HG03196 (cell line): Measurements from ENCODE around the gene SMAP1.

ENCODE experiments used
- ATAC-seq: cut with Tn5 transposase; IDR thresholded peaks from one replicate; pipeline ENCODE4 v1.9.1; 2021; ENCODE audit not compliant: unreplicated experiment

SMAP1 gene

DNA sequence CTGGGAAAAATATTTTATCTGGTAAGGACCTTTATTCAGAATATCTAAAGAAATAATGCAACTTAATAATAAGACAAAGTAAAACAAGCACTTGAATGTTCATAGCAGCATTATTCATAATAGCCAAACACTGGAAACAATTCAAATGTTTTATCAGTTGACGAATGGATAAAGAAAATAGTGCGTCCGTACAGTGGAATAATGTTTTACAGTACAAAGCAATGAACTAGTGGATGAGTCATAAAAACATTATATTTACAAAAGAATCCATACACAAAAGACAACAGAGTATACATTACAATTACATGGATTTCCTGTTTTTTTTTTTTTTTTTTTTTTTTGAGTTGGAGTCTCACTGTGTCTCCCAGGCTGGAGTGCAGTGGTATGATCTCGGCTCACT lies 12.7 kb downstream of the SMAP1 start:
- no peak for ATAC-seq

DNA sequence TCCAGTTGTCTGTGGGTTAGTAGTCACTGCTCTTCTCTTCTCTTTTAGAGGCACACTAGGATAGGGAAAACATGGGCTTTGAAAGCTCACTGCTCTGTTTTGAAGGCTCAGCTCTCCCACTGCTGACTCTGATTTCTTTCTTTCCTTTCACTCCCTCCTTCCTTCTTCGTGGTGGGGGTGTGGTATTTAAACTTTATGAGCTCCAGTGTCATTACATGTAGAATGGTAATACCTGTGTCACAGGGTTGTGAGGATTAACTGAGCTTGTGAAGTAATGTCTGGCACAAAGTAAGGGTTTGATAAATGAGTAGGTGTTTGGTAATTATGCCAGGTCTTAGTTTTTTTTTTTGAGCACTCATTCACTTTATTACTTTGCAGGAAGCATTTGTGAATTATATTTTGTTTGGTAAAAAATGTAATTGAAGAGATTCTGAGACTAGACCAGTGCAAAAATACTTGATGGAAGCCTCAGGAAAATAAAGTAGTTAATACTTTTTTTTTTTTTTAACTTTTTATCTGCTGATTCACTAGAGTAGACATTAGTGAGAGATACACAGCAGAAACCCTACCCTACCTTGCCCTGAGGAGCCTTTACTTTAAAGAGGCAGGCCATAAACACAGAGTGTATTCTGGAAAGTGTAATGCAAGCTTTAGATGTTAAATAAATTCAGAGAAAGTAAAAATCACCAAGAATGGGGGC lies 17.3 kb downstream of the SMAP1 start:
- no peak for ATAC-seq

GRCh38 chr6:70685494-70686180 lies 18.0 kb downstream of the SMAP1 start:
- no peak for ATAC-seq

DNA sequence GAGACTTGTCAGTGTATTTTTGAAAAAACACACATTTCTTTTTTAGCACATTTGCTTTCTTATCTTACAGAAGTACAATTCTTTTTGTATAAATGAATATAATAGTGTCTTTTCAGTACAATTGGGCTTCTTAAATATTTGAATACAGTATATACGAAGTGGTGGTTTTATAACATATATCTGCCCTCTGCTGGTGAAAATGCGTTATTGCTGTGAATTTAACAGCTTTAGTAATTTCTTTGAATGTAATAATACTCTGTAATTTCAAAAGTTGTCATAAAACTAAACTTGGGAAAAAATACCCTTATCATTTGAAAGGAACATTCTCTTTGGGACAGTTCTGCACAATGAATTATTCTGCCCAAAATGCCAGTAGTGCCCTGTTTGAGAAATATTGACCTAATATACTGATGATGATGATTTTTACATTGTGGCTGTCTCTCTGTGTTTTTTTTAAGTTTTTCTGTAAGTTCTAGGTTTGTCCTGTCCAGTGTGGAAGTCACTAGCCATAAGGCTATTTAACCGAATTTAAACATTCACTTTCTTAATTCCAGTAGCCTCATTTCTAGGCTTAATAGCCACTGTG lies 19.0 kb downstream of the SMAP1 start:
- no peak for ATAC-seq

DNA sequence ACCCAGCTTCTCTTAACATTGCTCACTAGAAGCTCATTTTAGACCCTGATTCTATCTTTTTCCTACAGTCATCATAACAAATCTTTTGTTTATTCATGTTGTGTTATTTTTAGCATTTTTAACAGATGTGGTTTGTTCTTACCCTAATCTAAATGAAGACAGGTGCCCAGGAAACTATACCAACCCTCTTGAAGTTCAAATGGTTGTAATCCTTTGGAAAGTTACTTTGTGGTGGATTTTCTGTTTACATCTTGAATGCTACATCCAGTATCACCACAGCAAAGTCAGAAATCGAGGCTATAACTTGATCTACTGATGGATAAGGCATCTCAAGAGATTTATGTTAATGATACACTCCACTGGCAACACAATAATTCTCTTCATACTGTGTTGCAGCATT lies 26.2 kb downstream of the SMAP1 start:
- no peak for ATAC-seq

DNA sequence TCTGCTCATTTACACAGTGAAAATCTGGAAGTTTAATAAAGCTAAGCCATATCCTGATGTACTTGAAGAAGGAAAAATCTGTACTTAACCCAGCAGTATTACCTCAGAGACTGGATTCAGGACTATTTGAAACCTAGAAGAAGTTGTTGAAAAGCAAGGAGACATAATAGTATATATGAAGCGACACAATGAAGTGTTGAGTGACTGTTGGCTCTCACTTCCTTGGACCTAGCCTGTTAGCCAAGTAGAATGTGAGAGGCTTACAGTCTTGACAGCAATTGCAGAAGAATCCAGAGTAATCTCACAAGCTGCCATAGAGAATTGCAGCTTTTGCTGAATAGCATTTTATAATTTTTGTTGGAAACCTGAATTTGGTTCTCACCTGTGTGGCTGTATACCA lies 26.7 kb downstream of the SMAP1 start:
- no peak for ATAC-seq

GRCh38 chr6:70700922-70701876 lies 33.5 kb downstream of the SMAP1 start:
- ATAC-seq, result no peak

- no peak for ATAC-seq
Observed at GRCh38 chr6:70705772-70706171, 38.1 kb downstream of the SMAP1 start.

- ATAC-seq, result no peak
Observed at GRCh38 chr6:70706491-70707123, 38.9 kb downstream of the SMAP1 start.

DNA sequence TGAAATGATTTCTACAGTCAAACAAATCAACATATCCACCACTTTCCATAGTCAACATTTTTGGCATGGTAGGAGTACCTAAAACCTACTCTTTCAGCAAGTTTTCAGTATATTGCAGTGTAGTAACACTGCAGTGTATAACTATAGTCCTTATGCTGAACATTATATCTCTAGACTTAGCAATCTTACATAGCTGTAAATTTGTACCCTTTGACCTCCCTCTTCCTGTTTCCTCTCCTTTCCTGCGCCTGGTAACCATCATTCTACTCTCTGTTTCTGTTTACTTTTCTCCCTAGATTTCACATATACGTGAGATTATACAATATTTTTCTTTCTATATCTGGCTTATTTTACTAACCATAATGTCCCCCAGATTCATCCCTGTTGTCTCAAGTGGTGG lies 40.2 kb downstream of the SMAP1 start:
- no peak for ATAC-seq

GRCh38 chr6:70708448-70708847 lies 40.8 kb downstream of the SMAP1 start:
- ATAC-seq, result no peak

- no peak for ATAC-seq
Observed at GRCh38 chr6:70709826-70710225, 42.1 kb downstream of the SMAP1 start.

DNA sequence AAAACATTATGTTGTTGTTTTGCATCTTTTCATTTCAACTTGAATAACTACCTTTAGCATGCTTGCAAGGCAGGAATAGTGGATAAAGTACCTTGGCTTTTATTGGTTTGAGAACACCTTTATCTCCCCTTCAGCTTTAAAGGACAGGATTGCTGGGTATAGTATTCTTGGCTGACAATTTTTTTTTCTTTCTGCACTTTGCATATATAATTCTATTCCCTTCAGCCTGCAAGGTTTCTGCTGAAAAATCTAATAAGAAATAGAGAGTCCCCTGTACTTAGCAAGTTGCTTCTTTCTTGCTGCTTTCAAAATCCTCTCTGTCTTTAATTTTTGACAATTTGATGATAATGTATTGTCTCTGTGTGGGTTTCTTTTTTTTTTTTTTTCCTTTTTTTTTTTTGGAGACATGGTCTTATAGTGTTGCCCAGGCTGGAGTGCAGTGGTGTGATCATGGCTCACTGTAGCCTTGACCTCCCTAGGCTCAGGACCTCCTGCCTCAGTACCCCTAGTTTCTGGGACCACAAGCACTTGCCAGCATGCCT lies 47.1 kb downstream of the SMAP1 start:
- ATAC-seq, result no peak

DNA sequence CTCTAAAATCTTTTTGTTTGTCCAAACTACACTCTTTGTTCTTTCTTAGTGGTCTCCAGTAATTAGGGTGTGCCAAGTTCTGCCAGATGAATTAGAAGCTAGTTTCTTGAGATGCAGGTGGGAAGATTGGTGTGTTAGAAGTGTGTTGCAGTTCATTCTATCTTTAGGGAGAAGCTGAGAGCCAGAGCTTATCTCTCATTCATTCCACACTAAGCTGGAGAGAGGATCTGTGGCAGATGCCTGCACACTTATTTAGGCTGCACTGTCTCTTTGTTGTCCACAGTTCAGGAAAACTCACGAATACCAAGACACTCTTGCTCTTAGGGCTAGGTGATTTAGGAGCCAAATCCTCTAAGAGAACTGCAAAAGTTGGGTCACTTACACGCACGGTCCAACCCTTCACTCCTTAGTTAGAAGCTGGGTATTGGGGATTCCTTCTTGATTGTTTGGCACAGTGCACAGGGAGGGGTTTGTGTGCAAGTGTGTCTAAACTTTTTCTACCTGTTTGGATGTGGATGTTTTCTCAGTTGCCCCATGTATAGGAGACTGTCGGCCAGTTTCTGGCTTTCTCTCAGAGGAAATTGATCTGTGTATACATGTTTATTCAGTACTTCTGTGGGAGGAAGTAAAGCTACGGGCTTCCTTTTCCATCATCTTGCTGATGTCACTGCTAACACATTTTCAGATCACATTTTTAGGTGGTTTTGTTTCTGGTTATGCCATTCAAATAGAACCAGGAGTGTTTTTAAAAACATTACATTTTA lies 49.5 kb downstream of the SMAP1 start:
- ATAC-seq, result no peak

- no peak for ATAC-seq
Observed at GRCh38 chr6:70724524-70724923, 56.8 kb downstream of the SMAP1 start.

DNA sequence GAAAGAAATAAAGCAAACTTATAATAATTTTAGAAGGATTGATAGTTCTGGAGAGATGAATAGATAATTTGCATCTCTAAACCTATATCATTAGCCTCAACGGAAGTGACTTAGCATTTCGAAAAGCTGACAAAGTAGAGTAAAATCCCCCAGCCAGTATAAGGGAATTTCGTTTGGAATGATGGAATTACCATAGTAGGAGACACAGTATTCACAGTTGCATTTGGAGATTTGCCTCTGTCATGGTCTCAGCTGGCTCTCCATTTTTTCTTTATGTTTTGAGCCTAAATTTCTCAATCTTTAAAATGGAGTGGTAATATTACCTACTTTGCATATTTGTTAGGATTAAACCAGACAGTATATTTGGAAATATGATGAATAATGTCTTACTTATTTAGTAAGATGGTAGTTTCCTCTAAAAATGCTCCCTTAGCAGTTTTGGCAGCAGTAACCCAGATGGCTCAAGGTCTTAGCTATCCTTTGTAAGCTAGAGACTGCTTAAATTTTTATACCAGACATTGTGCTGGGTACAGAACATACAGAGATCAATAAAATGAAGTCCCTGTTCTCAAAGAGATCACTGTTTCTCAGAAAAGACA lies 58.2 kb downstream of the SMAP1 start:
- no peak for ATAC-seq

DNA sequence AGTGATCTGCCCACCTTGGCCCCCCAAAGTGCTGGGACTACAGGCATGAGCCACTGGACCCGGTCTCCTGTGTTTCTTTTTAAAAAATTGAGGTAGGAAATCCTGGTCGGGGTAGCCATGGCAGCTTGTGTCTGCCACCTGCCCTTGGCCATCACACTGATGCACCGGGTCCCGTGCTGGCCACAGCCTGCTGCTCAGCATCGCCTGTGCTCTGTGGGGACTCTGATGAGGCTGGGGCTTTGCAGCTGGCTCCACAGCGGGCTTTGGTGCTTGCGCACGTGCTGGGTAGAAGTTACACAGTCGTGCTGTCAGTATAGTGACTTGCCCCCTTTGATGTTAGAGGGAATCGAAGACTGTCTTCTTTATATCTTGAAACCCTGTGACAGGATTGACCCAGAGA lies 66.7 kb downstream of the SMAP1 start:
- ATAC-seq, result no peak

- ATAC-seq, result no peak
Observed at GRCh38 chr6:70734979-70735378, 67.3 kb downstream of the SMAP1 start.

GRCh38 chr6:70735513-70735912 lies 67.8 kb downstream of the SMAP1 start:
- ATAC-seq, result no peak
